WTC11 (cell line): ENCODE results near the gene KNOP1. TPM values are rescaled to one million over a fixed set of nuclear protein-coding genes. Genes with fewer than 3 reads are reported as not detected.

Experiments
- ATAC-seq: fragments of 200-7000 bp; cut with Tn5 transposase; 2 replicates; pipeline ENCODE4 v1.10.0; 2021; ENCODE audit warnings: mild to moderate bottlenecking, moderate library complexity
- CTCF ChIA-PET: fragments of 300-600 bp; sonication (Branson Sonifier 250); formaldehyde crosslinking; loops from one replicate; lab custom pipeline; 2021; ENCODE audit warnings: antibody characterized with exemption; lab: Charles Lee
- POLR2A ChIA-PET: fragments of 350-600 bp; sonication (Branson Sonifier 250); formaldehyde crosslinking; loops from one replicate; lab custom pipeline; 2021; ENCODE audit warnings: antibody characterized with exemption; lab: Charles Lee
- DNase-seq: peaks from one replicate; pipeline ENCODE4 v3.0.0; 2021; ENCODE audit warnings: low spot score
- H3K27ac Mint-ChIP-seq: 2 replicates; pipeline ENCODE4 v1.8.0; 2021; ENCODE audit warnings: mixed read lengths
- H3K27me3 Mint-ChIP-seq: 2 replicates; pipeline ENCODE4 v1.8.0; 2021; ENCODE audit warnings: low read depth, mild to moderate bottlenecking, moderate library complexity, mixed read lengths
- H3K36me3 Mint-ChIP-seq: 2 replicates; pipeline ENCODE4 v1.8.0; 2021; ENCODE audit warnings: mixed read lengths
- H3K4me1 Mint-ChIP-seq: 2 replicates; pipeline ENCODE4 v1.8.0; 2022; ENCODE audit warnings: mixed read lengths
- H3K4me3 Mint-ChIP-seq: 2 replicates; pipeline ENCODE4 v1.8.0; 2021; ENCODE audit warnings: mild to moderate bottlenecking, moderate library complexity, mixed read lengths
- H3K9me3 Mint-ChIP-seq: 2 replicates; pipeline ENCODE4 v1.8.0; 2021; ENCODE audit warnings: mixed read lengths
- ATF3 ChIP-seq: sonication (generic); formaldehyde crosslinking; conservative IDR thresholded peaks from 2 replicates; pipeline ENCODE4 v1.8.1; 2022; ENCODE audit warnings: mild to moderate bottlenecking, missing genetic modification reagents
- ETV6 ChIP-seq: sonication (generic); formaldehyde crosslinking; IDR thresholded peaks from 2 replicates; pipeline ENCODE4 v1.8.1; 2022; ENCODE audit warnings: mild to moderate bottlenecking, missing genetic modification reagents
- GABPB1 ChIP-seq: sonication (generic); formaldehyde crosslinking; IDR thresholded peaks from 2 replicates; pipeline ENCODE4 v1.8.1; 2023; ENCODE audit warnings: mild to moderate bottlenecking, missing genetic modification reagents
- IRF1 ChIP-seq: sonication (generic); formaldehyde crosslinking; IDR thresholded peaks from 2 replicates; pipeline ENCODE4 v1.8.0; 2023; ENCODE audit warnings: missing genetic modification reagents
- JUN ChIP-seq: sonication (generic); formaldehyde crosslinking; IDR thresholded peaks from 2 replicates; pipeline ENCODE4 v1.8.0; 2023; ENCODE audit warnings: mild to moderate bottlenecking, missing genetic modification reagents
- PREB ChIP-seq: sonication (generic); formaldehyde crosslinking; IDR thresholded peaks from 2 replicates; pipeline ENCODE4 v1.8.1; 2022; ENCODE audit warnings: mild to moderate bottlenecking, missing genetic modification reagents, moderate library complexity, borderline replicate concordance
- STAT6 ChIP-seq: sonication (generic); formaldehyde crosslinking; conservative IDR thresholded peaks from 2 replicates; pipeline ENCODE4 v1.8.1; 2023; ENCODE audit warnings: mild to moderate bottlenecking, low read depth, missing genetic modification reagents, moderate library complexity
- ZNF121 ChIP-seq: sonication (generic); formaldehyde crosslinking; IDR thresholded peaks from 2 replicates; pipeline ENCODE4 v1.8.0; 2023; ENCODE audit warnings: missing genetic modification reagents
- ZNF396 ChIP-seq: fragments of 250-450 bp; sonication (Bioruptor Pico); IDR thresholded peaks from 2 replicates; pipeline ENCODE4 v1.8.0; 2021; ENCODE audit warnings: mild to moderate bottlenecking, moderate library complexity, borderline replicate concordance
- ZNF425 ChIP-seq: fragments of 250-450 bp; sonication (Bioruptor Pico); conservative IDR thresholded peaks from 2 replicates; pipeline ENCODE4 v1.9.0; 2021; ENCODE audit warnings: mild to moderate bottlenecking
- total RNA-seq: library from RNA; stranded (reverse); gene quantifications from 3 replicates; pipeline ENCODE4 v1.2.3, GENCODE V29; 2021
- TF ChIP-seq, protein P1 (sequence below): fragments of 250-450 bp; sonication (Bioruptor Pico); IDR thresholded peaks from 2 replicates; pipeline ENCODE4 v1.9.0; 2021; ENCODE audit warnings: mild to moderate bottlenecking, borderline replicate concordance
- TF ChIP-seq, protein P2 (sequence below): sonication (generic); formaldehyde crosslinking; IDR thresholded peaks from 2 replicates; pipeline ENCODE4 v1.8.0; 2023; ENCODE audit warnings: mild to moderate bottlenecking, missing genetic modification reagents
- TF ChIP-seq, protein P3 (sequence below): sonication (generic); formaldehyde crosslinking; IDR thresholded peaks from 2 replicates; pipeline ENCODE4 v1.8.1; 2023; ENCODE audit warnings: mild to moderate bottlenecking, missing genetic modification reagents, moderate library complexity

Gene KNOP1
- total RNA-seq, 1 experiment from 2014 or later = 102 TPM

DNA sequence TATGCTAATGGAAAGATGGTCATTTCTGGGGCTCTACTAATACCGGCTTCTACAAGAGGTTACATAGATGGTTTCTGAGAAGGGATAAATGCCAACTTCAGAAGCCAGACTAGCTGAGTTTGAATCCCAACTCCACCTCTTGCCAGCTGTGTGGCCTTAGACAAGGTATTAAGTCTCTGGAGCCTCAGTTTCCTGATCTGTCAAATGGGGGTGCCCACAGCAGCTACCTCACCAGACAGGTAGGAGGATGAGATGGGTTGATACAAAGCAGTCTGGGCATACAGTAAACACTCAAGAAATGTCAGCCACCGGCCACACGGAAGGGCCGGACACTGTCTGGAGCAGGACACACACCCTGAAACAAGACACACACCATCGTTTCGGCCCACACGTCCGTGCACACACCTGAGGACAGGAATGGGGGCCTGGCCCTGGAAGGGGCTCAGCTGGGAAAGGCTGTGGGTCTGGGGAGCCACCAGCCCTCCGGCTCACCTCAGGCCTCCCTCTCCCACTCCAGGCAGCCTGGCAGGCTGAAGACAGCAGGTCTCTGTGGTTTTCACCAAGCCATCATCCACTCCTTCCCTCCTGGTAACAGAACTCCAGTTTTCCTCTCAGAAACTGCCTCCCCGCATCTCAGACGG is 5.5 kb downstream of the KNOP1 start:
- ChIA-PET POLR2A (no interaction called here), CTCF (interaction anchor here (0.7 to 1.0 kb wide), 2 partner anchors 10 to 169 kb away, joined by 3 read pairs; no protein-coding TSS in a partner anchor)
- peaks cover 65% of the 10 kb centered on the region for H3K4me1 Mint-ChIP-seq
- no peak for DNase-seq
- no peak for ATAC-seq
- no peaks in the 10 kb centered on the region for H3K9me3 Mint-ChIP-seq
- TF ChIP-seq, protein P1, sequence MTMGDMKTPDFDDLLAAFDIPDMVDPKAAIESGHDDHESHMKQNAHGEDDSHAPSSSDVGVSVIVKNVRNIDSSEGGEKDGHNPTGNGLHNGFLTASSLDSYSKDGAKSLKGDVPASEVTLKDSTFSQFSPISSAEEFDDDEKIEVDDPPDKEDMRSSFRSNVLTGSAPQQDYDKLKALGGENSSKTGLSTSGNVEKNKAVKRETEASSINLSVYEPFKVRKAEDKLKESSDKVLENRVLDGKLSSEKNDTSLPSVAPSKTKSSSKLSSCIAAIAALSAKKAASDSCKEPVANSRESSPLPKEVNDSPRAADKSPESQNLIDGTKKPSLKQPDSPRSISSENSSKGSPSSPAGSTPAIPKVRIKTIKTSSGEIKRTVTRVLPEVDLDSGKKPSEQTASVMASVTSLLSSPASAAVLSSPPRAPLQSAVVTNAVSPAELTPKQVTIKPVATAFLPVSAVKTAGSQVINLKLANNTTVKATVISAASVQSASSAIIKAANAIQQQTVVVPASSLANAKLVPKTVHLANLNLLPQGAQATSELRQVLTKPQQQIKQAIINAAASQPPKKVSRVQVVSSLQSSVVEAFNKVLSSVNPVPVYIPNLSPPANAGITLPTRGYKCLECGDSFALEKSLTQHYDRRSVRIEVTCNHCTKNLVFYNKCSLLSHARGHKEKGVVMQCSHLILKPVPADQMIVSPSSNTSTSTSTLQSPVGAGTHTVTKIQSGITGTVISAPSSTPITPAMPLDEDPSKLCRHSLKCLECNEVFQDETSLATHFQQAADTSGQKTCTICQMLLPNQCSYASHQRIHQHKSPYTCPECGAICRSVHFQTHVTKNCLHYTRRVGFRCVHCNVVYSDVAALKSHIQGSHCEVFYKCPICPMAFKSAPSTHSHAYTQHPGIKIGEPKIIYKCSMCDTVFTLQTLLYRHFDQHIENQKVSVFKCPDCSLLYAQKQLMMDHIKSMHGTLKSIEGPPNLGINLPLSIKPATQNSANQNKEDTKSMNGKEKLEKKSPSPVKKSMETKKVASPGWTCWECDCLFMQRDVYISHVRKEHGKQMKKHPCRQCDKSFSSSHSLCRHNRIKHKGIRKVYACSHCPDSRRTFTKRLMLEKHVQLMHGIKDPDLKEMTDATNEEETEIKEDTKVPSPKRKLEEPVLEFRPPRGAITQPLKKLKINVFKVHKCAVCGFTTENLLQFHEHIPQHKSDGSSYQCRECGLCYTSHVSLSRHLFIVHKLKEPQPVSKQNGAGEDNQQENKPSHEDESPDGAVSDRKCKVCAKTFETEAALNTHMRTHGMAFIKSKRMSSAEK = no peak
- TF ChIP-seq ZNF425 (CRISPR knock-in tag) (no peak), ATF3 (no peak), STAT6 (no peak), IRF1 (CRISPR knock-in tag) (no peak), ZNF121 (no peak), PREB (CRISPR knock-in tag) (no peak), JUN (CRISPR knock-in tag) (no peak), GABPB1 (CRISPR knock-in tag) (no peak), ETV6 (CRISPR knock-in tag) (no peak), ZNF396 (CRISPR knock-in tag) (no peak)
- TF ChIP-seq, protein P2, sequence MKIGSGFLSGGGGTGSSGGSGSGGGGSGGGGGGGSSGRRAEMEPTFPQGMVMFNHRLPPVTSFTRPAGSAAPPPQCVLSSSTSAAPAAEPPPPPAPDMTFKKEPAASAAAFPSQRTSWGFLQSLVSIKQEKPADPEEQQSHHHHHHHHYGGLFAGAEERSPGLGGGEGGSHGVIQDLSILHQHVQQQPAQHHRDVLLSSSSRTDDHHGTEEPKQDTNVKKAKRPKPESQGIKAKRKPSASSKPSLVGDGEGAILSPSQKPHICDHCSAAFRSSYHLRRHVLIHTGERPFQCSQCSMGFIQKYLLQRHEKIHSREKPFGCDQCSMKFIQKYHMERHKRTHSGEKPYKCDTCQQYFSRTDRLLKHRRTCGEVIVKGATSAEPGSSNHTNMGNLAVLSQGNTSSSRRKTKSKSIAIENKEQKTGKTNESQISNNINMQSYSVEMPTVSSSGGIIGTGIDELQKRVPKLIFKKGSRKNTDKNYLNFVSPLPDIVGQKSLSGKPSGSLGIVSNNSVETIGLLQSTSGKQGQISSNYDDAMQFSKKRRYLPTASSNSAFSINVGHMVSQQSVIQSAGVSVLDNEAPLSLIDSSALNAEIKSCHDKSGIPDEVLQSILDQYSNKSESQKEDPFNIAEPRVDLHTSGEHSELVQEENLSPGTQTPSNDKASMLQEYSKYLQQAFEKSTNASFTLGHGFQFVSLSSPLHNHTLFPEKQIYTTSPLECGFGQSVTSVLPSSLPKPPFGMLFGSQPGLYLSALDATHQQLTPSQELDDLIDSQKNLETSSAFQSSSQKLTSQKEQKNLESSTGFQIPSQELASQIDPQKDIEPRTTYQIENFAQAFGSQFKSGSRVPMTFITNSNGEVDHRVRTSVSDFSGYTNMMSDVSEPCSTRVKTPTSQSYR = no peak
- TF ChIP-seq, protein P3, sequence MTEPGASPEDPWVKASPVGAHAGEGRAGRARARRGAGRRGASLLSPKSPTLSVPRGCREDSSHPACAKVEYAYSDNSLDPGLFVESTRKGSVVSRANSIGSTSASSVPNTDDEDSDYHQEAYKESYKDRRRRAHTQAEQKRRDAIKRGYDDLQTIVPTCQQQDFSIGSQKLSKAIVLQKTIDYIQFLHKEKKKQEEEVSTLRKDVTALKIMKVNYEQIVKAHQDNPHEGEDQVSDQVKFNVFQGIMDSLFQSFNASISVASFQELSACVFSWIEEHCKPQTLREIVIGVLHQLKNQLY = no peak
- H3K27me3 Mint-ChIP-seq = no peaks in the 10 kb centered on the region
- H3K36me3 Mint-ChIP-seq = peaks cover 62% of the 10 kb centered on the region
- H3K27ac Mint-ChIP-seq = 0 out of 2 replicates have a peak overlapping the region, but pooled peaks have one; percentile 11
- no peak overlapping the region for H3K4me3 Mint-ChIP-seq
